Neural crest cell (in vitro differentiated cells): ENCODE data around the gene DRP2. TPM values are rescaled to one million over a fixed set of nuclear protein-coding genes. Genes with fewer than 3 reads are reported as not detected.

ENCODE experiments used
- DNase-seq: peaks from one replicate; pipeline ENCODE4 v3.0.0; 2021; ENCODE audit warnings: low read depth, mixed read lengths, low spot score
- H3K27ac Mint-ChIP-seq: one replicate; pipeline ENCODE4 v1.8.0; 2021; ENCODE audit warnings: mild to moderate bottlenecking, mixed read lengths; ENCODE audit not compliant: unreplicated experiment
- H3K27me3 Mint-ChIP-seq: 2 replicates; pipeline ENCODE4 v1.8.0; 2021; ENCODE audit warnings: low read depth, mild to moderate bottlenecking, mixed read lengths
- H3K36me3 Mint-ChIP-seq: 2 replicates; pipeline ENCODE4 v1.8.0; 2021; ENCODE audit warnings: low read depth, mild to moderate bottlenecking, mixed read lengths
- H3K4me1 Mint-ChIP-seq: 2 replicates; pipeline ENCODE4 v1.8.0; 2021; ENCODE audit warnings: mixed read lengths
- H3K4me3 Mint-ChIP-seq: one replicate; pipeline ENCODE4 v1.8.0; 2021; ENCODE audit warnings: mild to moderate bottlenecking, mixed read lengths
- H3K9me3 Mint-ChIP-seq: 2 replicates; pipeline ENCODE4 v1.8.0; 2021; ENCODE audit warnings: mixed read lengths
- CTCF ChIP-seq: fragments of 200-600 bp; sonication (generic); conservative IDR thresholded peaks from 2 replicates; pipeline ENCODE4 v1.5.0; 2021; ENCODE audit warnings: antibody characterized with exemption, mild to moderate bottlenecking
- total RNA-seq: library from RNA; stranded (reverse); gene quantifications from 2 replicates; pipeline ENCODE4 v1.2.1, GENCODE V29; 2021

Gene DRP2
- total RNA-seq, 1 donor from 2014 or later = 2.4 TPM

- DNase-seq = no peak
- Mint-ChIP-seq H3K27ac (no peak overlapping the region), H3K4me1 (no peaks in the 10 kb centered on the region), H3K9me3 (no peaks in the 10 kb centered on the region), H3K36me3 (no peaks in the 10 kb centered on the region), H3K27me3 (no peaks in the 10 kb centered on the region), H3K4me3 (no peak overlapping the region)
- TF ChIP-seq CTCF = no peak
These were observed 44.2 kb downstream of the DRP2 start for GRCh38 chrX:101263766-101264165.

DNA sequence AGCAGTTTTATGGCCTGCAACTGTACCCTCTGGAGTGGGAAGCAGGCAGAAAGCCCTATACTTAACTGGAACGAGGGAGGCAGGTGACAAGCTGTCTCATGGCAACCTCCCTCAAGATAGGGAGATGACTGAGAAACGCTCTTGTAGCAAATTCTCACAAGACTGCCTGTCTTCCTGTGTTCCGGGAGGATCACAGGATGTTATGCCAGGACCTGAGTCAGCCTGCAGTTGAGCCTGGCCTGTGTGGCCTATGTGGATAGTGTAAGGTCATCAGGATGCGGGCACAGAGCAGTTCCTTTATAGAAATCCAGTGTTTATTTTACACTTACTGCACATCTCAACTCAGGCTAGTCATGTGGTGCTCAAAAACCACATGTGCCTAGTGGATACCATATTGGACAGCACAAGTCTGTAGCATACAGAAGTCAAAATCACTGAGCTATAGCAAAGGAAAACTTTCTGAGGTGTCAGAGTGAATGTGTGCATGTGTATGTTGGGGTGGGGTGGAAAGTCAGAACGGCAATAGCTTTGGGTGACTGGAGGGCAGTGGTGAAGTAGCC lies 46.4 kb downstream of the DRP2 start:
- Mint-ChIP-seq H3K27ac (no peak overlapping the region), H3K9me3 (peaks cover 2% of the 10 kb centered on the region), H3K4me3 (no peak overlapping the region), H3K4me1 (no peaks in the 10 kb centered on the region), H3K36me3 (no peaks in the 10 kb centered on the region), H3K27me3 (no peaks in the 10 kb centered on the region)
- no peak for TF ChIP-seq CTCF
- no peak for DNase-seq

GRCh38 chrX:101274198-101274597 lies 54.6 kb downstream of the DRP2 start:
- Mint-ChIP-seq H3K4me3 (no peak overlapping the region), H3K27me3 (no peaks in the 10 kb centered on the region), H3K4me1 (no peaks in the 10 kb centered on the region), H3K27ac (no peak overlapping the region), H3K36me3 (peaks cover 2% of the 10 kb centered on the region), H3K9me3 (peaks cover 2% of the 10 kb centered on the region)
- DNase-seq = no peak
- TF ChIP-seq CTCF = no peak

- H3K27me3 Mint-ChIP-seq = no peaks in the 10 kb centered on the region
- H3K9me3 Mint-ChIP-seq = peaks cover 2% of the 10 kb centered on the region
- no peak for DNase-seq
- H3K4me3 Mint-ChIP-seq = no peak overlapping the region
- H3K36me3 Mint-ChIP-seq = peaks cover 2% of the 10 kb centered on the region
- H3K27ac Mint-ChIP-seq = no peak overlapping the region
- H3K4me1 Mint-ChIP-seq = no peaks in the 10 kb centered on the region
- no peak for TF ChIP-seq CTCF
These were observed 56.7 kb downstream of the DRP2 start for GRCh38 chrX:101276238-101276637.

DNA sequence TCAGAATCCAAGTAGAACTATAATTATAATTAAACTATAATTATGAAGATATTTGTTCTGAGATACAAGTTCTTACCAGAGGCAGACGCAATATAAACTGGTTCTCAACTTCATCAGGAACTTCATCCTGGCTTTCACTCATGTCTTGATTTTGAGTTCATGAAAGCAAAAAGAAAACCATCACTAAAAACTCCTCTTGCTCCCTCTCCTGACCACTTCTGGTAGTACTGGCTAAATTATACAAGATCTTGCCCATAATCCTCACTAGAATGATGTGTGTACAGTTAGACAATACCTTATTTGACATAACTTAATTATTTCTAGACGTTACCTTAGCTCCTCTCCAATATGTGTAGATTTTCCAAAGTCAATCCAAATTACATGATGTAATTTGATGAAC lies 67.8 kb downstream of the DRP2 start:
- TF ChIP-seq CTCF = peak; percentile 65
- no peak overlapping the region for H3K27ac Mint-ChIP-seq
- DNase-seq = peak; percentile 12
- no peaks in the 10 kb centered on the region for H3K27me3 Mint-ChIP-seq
- H3K36me3 Mint-ChIP-seq = no peaks in the 10 kb centered on the region
- peaks cover 1% of the 10 kb centered on the region for H3K9me3 Mint-ChIP-seq
- no peak overlapping the region for H3K4me3 Mint-ChIP-seq
- H3K4me1 Mint-ChIP-seq = no peaks in the 10 kb centered on the region
